K562 (cell line): Measurements from ENCODE around the gene ADAMTS15.

Experiments
- CBX2 ChIP-seq: fragments of 200-600 bp; sonication (generic); IDR thresholded peaks from one replicate; pipeline ENCODE4 v1.6.1; 2012; ENCODE audit warnings: mild to moderate bottlenecking, low read length, inconsistent platforms; ENCODE audit not compliant: insufficient read depth, poor library complexity, severe bottlenecking
- ESRRA ChIP-seq: fragments of 450-650 bp; IDR thresholded peaks from 2 replicates; pipeline ENCODE4 v1.6.1; 2014; ENCODE audit warnings: low read depth, mild to moderate bottlenecking, moderate library complexity, borderline replicate concordance
- HMGXB4 ChIP-seq: sonication (generic); formaldehyde crosslinking; IDR thresholded peaks from 2 replicates; pipeline ENCODE4 v1.8.1; 2023; ENCODE audit warnings: mild to moderate bottlenecking, missing genetic modification reagents
- HNRNPL ChIP-seq: fragments of 200-400 bp; formaldehyde crosslinking; IDR thresholded peaks from 2 replicates; pipeline ENCODE4 v1.6.1; 2017; ENCODE audit warnings: low read depth, mild to moderate bottlenecking, low read length
- IRF2 ChIP-seq: sonication (generic); formaldehyde crosslinking; IDR thresholded peaks from 2 replicates; pipeline ENCODE4 v1.8.1; 2022; ENCODE audit warnings: mild to moderate bottlenecking, missing genetic modification reagents
- NFIC ChIP-seq: fragments of 450-650 bp; IDR thresholded peaks from 2 replicates; pipeline ENCODE4 v1.6.1; 2017; ENCODE audit warnings: mild to moderate bottlenecking, inconsistent platforms
- PRDM10 ChIP-seq: fragments of 450-650 bp; IDR thresholded peaks from 2 replicates; pipeline ENCODE4 v1.6.1; 2018; ENCODE audit not compliant: partially characterized antibody
- ZNF445 ChIP-seq: fragments of 250-450 bp; sonication (Bioruptor Pico); IDR thresholded peaks from 2 replicates; pipeline ENCODE4 v1.4.0; 2020; ENCODE audit warnings: low read depth, mild to moderate bottlenecking, moderate library complexity
- ZNF583 ChIP-seq: fragments of 250-450 bp; sonication (Bioruptor Pico); IDR thresholded peaks from 2 replicates; pipeline ENCODE4 v1.4.0; 2020

GRCh38 chr11:130473056-130473794 is 24.8 kb downstream of the ADAMTS15 start:
- TF ChIP-seq IRF2 (CRISPR knock-in tag), result no peak
- no peak for TF ChIP-seq CBX2
- TF ChIP-seq PRDM10, result no peak
- TF ChIP-seq HNRNPL, result no peak
- no peak for TF ChIP-seq ESRRA
- no peak for TF ChIP-seq NFIC
- no peak for TF ChIP-seq HMGXB4
- no peak for TF ChIP-seq ZNF583 (CRISPR knock-in tag)
- no peak for TF ChIP-seq ZNF445 (CRISPR knock-in tag)
